ENCODE data around the gene CAMLG.

- TF ChIP-seq E2F1 (CRISPR knock-in tag; IDR thresholded peaks at IDR 0.05) (no peak), USF2 (IDR thresholded peaks at IDR 0.05; ENCODE audit: low read depth, low read length) (no peak), USF2 (CRISPR knock-in tag; IDR thresholded peaks at IDR 0.05; ENCODE audit: borderline replicate concordance) (no peak), FOXA1 (IDR thresholded peaks at IDR 0.05) (no peak), FOXA1 (CRISPR knock-in tag; IDR thresholded peaks at IDR 0.05) (no peak), ATAD3A (CRISPR knock-in tag; IDR thresholded peaks at IDR 0.05) (no peak), ZNF224 (CRISPR knock-in tag; IDR thresholded peaks at IDR 0.05) (no peak), CTCF (CRISPR knock-in tag; IDR thresholded peaks at IDR 0.05) (no peak), ZNF121 (CRISPR knock-in tag; IDR thresholded peaks at IDR 0.05) (no peak), ZNF276 (CRISPR knock-in tag; IDR thresholded peaks at IDR 0.05; ENCODE audit: low read depth) (no peak), ZFX (CRISPR knock-in tag; IDR thresholded peaks at IDR 0.05; ENCODE audit: low read depth) (no peak), SIN3A (IDR thresholded peaks at IDR 0.05; ENCODE audit: borderline replicate concordance, low read depth, low read length) (no peak), ZNF260 (CRISPR knock-in tag; IDR thresholded peaks at IDR 0.05; ENCODE audit: borderline replicate concordance, low read depth) (no peak), RFX1 (IDR thresholded peaks at IDR 0.05) (no peak)
Measured at GRCh38 chr5:134784241-134784920, 46.0 kb downstream of the CAMLG start.
